Gastrocnemius medialis (tissue), 4 donors: ENCODE results near the gene PTGIS. TPM values are rescaled to one million over a fixed set of nuclear protein-coding genes. Genes with fewer than 3 reads are reported as not detected.
A peak's percentile ranks its signal among the peaks of the same experiment; 100 is the strongest.

ENCODE experiments used
- ATAC-seq, 2 donors: fragments of 150-250 bp; one replicate each; pipeline ENCODE4 v1.9.1; 2016
- DNase-seq, 2 donors: peaks; one replicate each; pipeline ENCODE4 v3.0.0-alpha.2; 2019
- H3K27ac ChIP-seq, 4 donors: fragments of 200-600 bp; sonication (generic); 1 replicate in 1 of 4; 2 replicates in 3 of 4; pipeline ENCODE4 v1.5.1; 2016 to 2018; ENCODE audit warnings: mild to moderate bottlenecking in 2 of 4, moderate library complexity in 1 of 4
- H3K27me3 ChIP-seq, 3 donors: fragments of 200-600 bp; sonication (generic) in 2 of 3; 1 replicate in 1 of 3; 2 replicates in 2 of 3; pipeline versions ENCODE4 v1.5.1 to v1.6.0; 2016 to 2019; ENCODE audit warnings: mild to moderate bottlenecking in 1 of 3, moderate library complexity in 1 of 3
- H3K36me3 ChIP-seq, 2 donors: fragments of 200-600 bp; sonication (generic) in 1 of 2; one replicate each; pipeline ENCODE4 v1.5.1; 2017 to 2018
- H3K4me1 ChIP-seq, 2 donors: fragments of 200-600 bp; sonication (generic) in 1 of 2; one replicate each; pipeline ENCODE4 v1.5.1; 2016 to 2017; ENCODE audit warnings: mild to moderate bottlenecking in 2 of 2
- H3K4me3 ChIP-seq, 4 donors: fragments of 200-600 bp; sonication (generic) in 3 of 4; 1 replicate in 1 of 4; 2 replicates in 3 of 4; pipeline ENCODE4 v1.5.1; 2016 to 2019; ENCODE audit warnings: mild to moderate bottlenecking in 2 of 4
- H3K9me3 ChIP-seq, 3 donors: fragments of 200-600 bp; sonication (generic) in 2 of 3; 1 replicate in 1 of 3; 2 replicates in 2 of 3; pipeline ENCODE4 v1.5.1; 2016 to 2019
- CTCF ChIP-seq, 5 experiments: fragments of 450-650 bp in 3 of 5; fragments of 200-600 bp in 2 of 5; sonication (generic) in 2 of 5; IDR thresholded peaks in 4 of 5; conservative IDR thresholded peaks in 1 of 5; 1 replicate in 4 of 5; 2 replicates in 1 of 5; pipeline ENCODE4 v1.5.1; 2016 to 2019; ENCODE audit warnings: antibody characterized with exemption in 5 of 5, mild to moderate bottlenecking in 3 of 5, moderate library complexity in 3 of 5
- POLR2A ChIP-seq, 2 donors: fragments of 450-650 bp; IDR thresholded peaks; one replicate each; pipeline ENCODE4 v1.6.1; 2017; ENCODE audit warnings: antibody characterized with exemption in 2 of 2, mild to moderate bottlenecking in 2 of 2, moderate library complexity in 2 of 2
- in situ Hi-C, 4 donors: fragments of 200-750 bp; cut with MboI; loops; one replicate each; pipeline versions ENCODE4 v1.15.0 to v1.8.0; 2017; ENCODE audit warnings: low sequenced_read_pairs in 4 of 4
- intact Hi-C: fragments of 100-400 bp; cut with DNase I; formaldehyde crosslinking; loops from one replicate; pipeline ENCODE4 v1.15.1; 2023; ENCODE audit warnings: low total_unique reads
- total RNA-seq, 4 donors: library from RNA; depleted of rRNA; stranded (reverse); fragments of >200 nt; gene quantifications; one replicate each; pipeline versions ENCODE4 v1.1.0 to v1.2.3, GENCODE V29; 2016

Gene PTGIS
- total RNA-seq, 4 donors from 2014 or later: 4.5 to 13.1 (median 9.5) TPM

GRCh38 chr20:49515586-49515985, 52.4 kb downstream of the PTGIS start:
- no peaks in the 10 kb centered on the region for H3K9me3 ChIP-seq
- no peak for DNase-seq
- H3K36me3 ChIP-seq: no peaks in the 10 kb centered on the region
- ATAC-seq: no peak
- no peak for TF ChIP-seq POLR2A (IDR thresholded peaks at IDR 0.05)
- in situ Hi-C loops: no loop called here
- intact Hi-C loops: no loop called here
- H3K4me1 ChIP-seq: peaks cover 11 to 16% of the 10 kb centered on the region in 2 donors
- H3K4me3 ChIP-seq: no peak overlapping the region
- H3K27ac ChIP-seq: no peak overlapping the region
- no peaks in the 10 kb centered on the region for H3K27me3 ChIP-seq

- no peak for DNase-seq
- Histone ChIP-seq H3K4me3 (no peak overlapping the region), H3K4me1 (peaks cover 30 to 35% of the 10 kb centered on the region in 2 donors), H3K27ac (peak overlapping the region in 1 of 4 donors; percentile 36), H3K27me3 (no peaks in the 10 kb centered on the region), H3K9me3 (no peaks in the 10 kb centered on the region), H3K36me3 (no peaks in the 10 kb centered on the region)
- TF ChIP-seq POLR2A (IDR thresholded peaks at IDR 0.05) (no peak), CTCF (IDR thresholded peaks at IDR 0.05 in 4 of 5, conservative IDR thresholded peaks at IDR 0.05 in 1 of 5) (no peak)
- in situ Hi-C loops: no loop called here
- no peak for ATAC-seq
- intact Hi-C loops: no loop called here
Observed at GRCh38 chr20:49513517-49513916, 54.4 kb downstream of the PTGIS start.

GRCh38 chr20:49513009-49513408, 54.9 kb downstream of the PTGIS start:
- no peaks in the 10 kb centered on the region for H3K27me3 ChIP-seq
- intact Hi-C loops: no loop called here
- ATAC-seq: no peak

GRCh38 chr20:49511788-49512525, 56.0 kb downstream of the PTGIS start:
- peak overlapping the region in 2 of 4 donors; percentile 73 to 82 for H3K27ac ChIP-seq
- no peaks in the 10 kb centered on the region for H3K27me3 ChIP-seq
- in situ Hi-C loops (no loop called here), intact Hi-C loops (no loop called here)
- peaks cover 34 to 41% of the 10 kb centered on the region in 2 donors for H3K4me1 ChIP-seq
- ATAC-seq: no peak
- H3K4me3 ChIP-seq: no peak overlapping the region
- DNase-seq: no peak
- no peak for TF ChIP-seq POLR2A (IDR thresholded peaks at IDR 0.05)
- TF ChIP-seq CTCF (IDR thresholded peaks at IDR 0.05 in 4 of 5, conservative IDR thresholded peaks at IDR 0.05 in 1 of 5): no peak
- no peaks in the 10 kb centered on the region for H3K9me3 ChIP-seq
- H3K36me3 ChIP-seq: no peaks in the 10 kb centered on the region

More at GRCh38 chr20:49513009-49513408, 54.9 kb downstream of the PTGIS start:
- TF ChIP-seq CTCF (IDR thresholded peaks at IDR 0.05 in 4 of 5, conservative IDR thresholded peaks at IDR 0.05 in 1 of 5) (no peak), POLR2A (IDR thresholded peaks at IDR 0.05) (no peak)
- no peaks in the 10 kb centered on the region for H3K36me3 ChIP-seq
- peaks cover 34 to 40% of the 10 kb centered on the region in 2 donors for H3K4me1 ChIP-seq
- in situ Hi-C loops: no loop called here
- no peak overlapping the region for H3K4me3 ChIP-seq
- DNase-seq: no peak
- no peaks in the 10 kb centered on the region for H3K9me3 ChIP-seq
- H3K27ac ChIP-seq: peak overlapping the region in 1 of 4 donors; percentile 36

- Histone ChIP-seq H3K27ac (peak overlapping the region; percentile 64 to 82 (median 77)), H3K27me3 (no peaks in the 10 kb centered on the region), H3K4me3 (peak overlapping the region in 1 of 4 donors; percentile 7), H3K4me1 (peaks cover 34 to 41% of the 10 kb centered on the region in 2 donors), H3K9me3 (no peaks in the 10 kb centered on the region), H3K36me3 (no peaks in the 10 kb centered on the region)
- intact Hi-C loops (no loop called here), in situ Hi-C loops (no loop called here)
- DNase-seq (peak; percentile 64 to 82), ATAC-seq (peak; percentile 67 to 80)
- no peak for TF ChIP-seq POLR2A (IDR thresholded peaks at IDR 0.05)
- no peak for TF ChIP-seq CTCF (IDR thresholded peaks at IDR 0.05 in 4 of 5, conservative IDR thresholded peaks at IDR 0.05 in 1 of 5)
Observed at GRCh38 chr20:49510562-49511122, 57.3 kb downstream of the PTGIS start.
